Adrenal gland (tissue), 12 donors: ENCODE data around the gene ATP9A. TPM values are rescaled to one million over a fixed set of nuclear protein-coding genes. Genes with fewer than 3 reads are reported as not detected.

Experiments used
- DNase-seq, 7 donors: peaks; one replicate each; pipeline ENCODE4 v3.0.0-alpha.2; 2019 to 2020
- H3K27ac ChIP-seq, 5 donors: fragments of 200-600 bp; sonication (generic) in 4 of 5; 1 replicate in 3 of 5; 2 replicates in 2 of 5; pipeline versions ENCODE4 v1.5.1 to v1.8.0; 2016 to 2020; ENCODE audit warnings: mild to moderate bottlenecking in 1 of 5
- H3K27me3 ChIP-seq: fragments of 200-600 bp; 2 replicates; pipeline ENCODE4 v1.8.0; 2021
- H3K36me3 ChIP-seq, 2 donors: fragments of 200-600 bp; replicated peaks in 1 of 2; 1 replicate in 1 of 2; 2 replicates in 1 of 2; pipeline versions ENCODE4 v1.5.1 to v1.8.0; 2018 to 2022
- H3K4me1 ChIP-seq, 2 donors: fragments of 200-600 bp; replicated peaks in 1 of 2; 1 replicate in 1 of 2; 2 replicates in 1 of 2; pipeline versions ENCODE4 v1.5.1 to v1.8.0; 2018 to 2021
- H3K4me3 ChIP-seq, 4 donors: fragments of 200-600 bp; sonication (generic) in 3 of 4; one replicate each; pipeline ENCODE4 v1.5.1; 2016 to 2018
- H3K9me3 ChIP-seq, 3 donors: fragments of 200-600 bp; sonication (generic) in 1 of 3; replicated peaks in 1 of 3; 1 replicate in 2 of 3; 2 replicates in 1 of 3; pipeline versions ENCODE4 v1.5.1 to v1.8.0; 2016 to 2021
- CTCF ChIP-seq, 6 experiments: fragments of 450-650 bp in 4 of 6; fragments of 200-600 bp in 2 of 6; sonication (generic) in 1 of 6; IDR thresholded peaks; 1 replicate in 5 of 6; 2 replicates in 1 of 6; pipeline versions ENCODE4 v1.5.1 to v1.8.0; 2016 to 2021; ENCODE audit warnings: antibody characterized with exemption in 6 of 6, mild to moderate bottlenecking in 2 of 6, moderate library complexity in 1 of 6
- POLR2A ChIP-seq, 2 donors: fragments of 450-650 bp; IDR thresholded peaks; one replicate each; pipeline ENCODE4 v1.6.1; 2017; ENCODE audit warnings: antibody characterized with exemption in 2 of 2, mild to moderate bottlenecking in 2 of 2, moderate library complexity in 1 of 2
- WGBS, 4 donors: extraction: QIAGEN DNeasy Blood & Tissue Kit in 2 of 4; methylation state at CpG; one replicate each; pipeline versions ENCODE4 v1.1.5 to v1.1.7; 2013 to 2017; 5-methylcytosine and 5-hydroxymethylcytosine counted together
- intact Hi-C, 2 donors: fragments of 100-400 bp; cut with DNase I; formaldehyde crosslinking; loops; one replicate each; pipeline versions ENCODE4 v1.14.1 to v1.15.0; 2022 to 2023
- polyA plus RNA-seq, 3 donors: library from polyadenylated mRNA; stranded (reverse); fragments of 200-250 nt in 2 of 3; fragments of 350-450 nt in 1 of 3; fragmentation: Illumina TruSeq in 1 of 3; extraction: RNeasy Lipid Tissue Mini Kit (QIAGEN cat#74804) in 1 of 3; gene quantifications; one replicate each; pipeline ENCODE4 v1.2.3, GENCODE V29; 2013 to 2014
- total RNA-seq, 9 donors: library from RNA; depleted of rRNA in 4 of 9; stranded (reverse); fragments of >200 nt in 4 of 9; fragments of 120-200 nt in 1 of 9; fragmentation: NEBNext Ultra II Directional in 1 of 9; extraction: Animal tissue kit (Norgen Biotek cat#: 25700) in 1 of 9; gene quantifications; one replicate each; pipeline versions ENCODE4 v1.1.0 to v1.2.4, GENCODE V29; 2013 to 2023
- donor health status: healthy with polysubstance abuse.
- donor health status: Bipolar disorder and iron deficiency.
- donor health status: DM: yes; HTN: yes; CAD: no.
- donor health status: DM: no; HTN: no; CAD: no.
- donor health status: DM: no; HTN: no; CAD: no.
- donor health status: DM: yes; HTN: yes; CAD: no.

The ATP9A gene
- total and polyA plus RNA-seq, 12 donors: 3.7 to 34.5 (median 16.7) TPM

GRCh38 chr20:51667491-51667890 lies 100.7 kb downstream of the ATP9A start:
- 90 to 95% (median 94%) methylated on average over 8 of the region's 8 CpGs for WGBS, 4 donors
- Histone ChIP-seq H3K4me1 (no peaks in the 10 kb centered on the region), H3K4me3 (no peak overlapping the region), H3K36me3 (peaks cover 0 to 6% of the 10 kb centered on the region in 2 donors), H3K9me3 (no peaks in the 10 kb centered on the region), H3K27ac (no peak overlapping the region), H3K27me3 (no peaks in the 10 kb centered on the region)
- TF ChIP-seq POLR2A (IDR thresholded peaks at IDR 0.05): no peak
- TF ChIP-seq CTCF (IDR thresholded peaks at IDR 0.05): no peak
- DNase-seq: no peak
- intact Hi-C loops: no loop called here

GRCh38 chr20:51667002-51667408 lies 101.2 kb downstream of the ATP9A start:
- Histone ChIP-seq H3K36me3 (peaks cover 0 to 6% of the 10 kb centered on the region in 2 donors), H3K27ac (no peak overlapping the region), H3K27me3 (no peaks in the 10 kb centered on the region), H3K4me1 (no peaks in the 10 kb centered on the region), H3K4me3 (no peak overlapping the region), H3K9me3 (no peaks in the 10 kb centered on the region)
- intact Hi-C loops: no loop called here
- no peak for DNase-seq
- WGBS, 4 donors: 65 to 82% (median 76%) methylated on average over 8 of the region's 8 CpGs
- TF ChIP-seq CTCF (IDR thresholded peaks at IDR 0.05): no peak
- TF ChIP-seq POLR2A (IDR thresholded peaks at IDR 0.05): no peak

GRCh38 chr20:51666126-51666525 lies 102.1 kb downstream of the ATP9A start:
- Histone ChIP-seq H3K4me3 (no peak overlapping the region), H3K9me3 (no peaks in the 10 kb centered on the region), H3K36me3 (peaks cover 0 to 6% of the 10 kb centered on the region in 2 donors), H3K27ac (no peak overlapping the region), H3K27me3 (no peaks in the 10 kb centered on the region), H3K4me1 (no peaks in the 10 kb centered on the region)
- WGBS, 4 donors: 81 to 93% (median 91%) methylated on average over 5 of the region's 5 CpGs
- no peak for DNase-seq
- TF ChIP-seq CTCF (IDR thresholded peaks at IDR 0.05): no peak
- no peak for TF ChIP-seq POLR2A (IDR thresholded peaks at IDR 0.05)
- intact Hi-C loops: no loop called here

GRCh38 chr20:51665543-51666118 lies 102.6 kb downstream of the ATP9A start:
- no peak for DNase-seq

More at GRCh38 chr20:51665543-51666118, 102.6 kb downstream of the ATP9A start:
- no peak overlapping the region for H3K4me3 ChIP-seq
- peaks cover 0 to 6% of the 10 kb centered on the region in 2 donors for H3K36me3 ChIP-seq
- no peaks in the 10 kb centered on the region for H3K4me1 ChIP-seq
- no peak overlapping the region for H3K27ac ChIP-seq
- H3K27me3 ChIP-seq: no peaks in the 10 kb centered on the region
- intact Hi-C loops: no loop called here
- H3K9me3 ChIP-seq: no peaks in the 10 kb centered on the region
- no peak for TF ChIP-seq POLR2A (IDR thresholded peaks at IDR 0.05)
- TF ChIP-seq CTCF (IDR thresholded peaks at IDR 0.05): no peak
- 90 to 94% (median 93%) methylated on average over 8 of the region's 8 CpGs for WGBS, 4 donors
